Measurements from ENCODE around the gene IDH3A. TPM values are rescaled to one million over a fixed set of nuclear protein-coding genes. Genes with fewer than 3 reads are reported as not detected.

The IDH3A gene
- polyA plus RNA-seq, 2 of the 4 experiments (the other 2 are of a cell fraction), result 85.6 to 149 TPM

- TF ChIP-seq PBX3 (IDR thresholded peaks at IDR 0.05) (no peak), CTCF (IDR thresholded peaks at IDR 0.05) (no peak)
Observed at GRCh38 chr15:78129077-78129750, 19.9 kb upstream of the IDH3A start (continued).

- H3K27ac ChIP-seq, result no peak overlapping the region
- ATAC-seq (no peak), FAIRE-seq (no peak), DNase-seq (ENCODE audit: low read depth in 1 of 2, low spot score in 1 of 2) (no peak)
- H3K4me2 ChIP-seq, result no peak overlapping the region
- TF ChIP-seq KDM1A (IDR thresholded peaks at IDR 0.05; ENCODE audit: low read depth), result peak; percentile 80
- TF ChIP-seq TP53 (CRISPR knock-in tag; IDR thresholded peaks at IDR 0.05), result no peak
- 0 out of 2 replicates have a peak, but pooled peaks have one; percentile 32 for TF ChIP-seq CHD4 (IDR thresholded peaks at IDR 0.05; ENCODE audit: borderline replicate concordance)
- 90% methylated on average over 5 of the region's 5 CpGs for WGBS (ENCODE audit: missing lambda C conversion rate)
- H3K4me3 ChIP-seq, result no peak overlapping the region
- ChIA-PET CTCF (interaction anchor here (0.9 to 9.0 kb wide), 16 partner anchors 8 to 179 kb away, joined by 4 to 116 read pairs (median 12); partner anchors contain the start of gene IDH3A), POLR2A (interaction anchor here (1.7 to 4.0 kb wide), 2 partner anchors 9 to 19 kb away, joined by 6 to 16 read pairs; partner anchors contain the start of gene IDH3A)
- peaks cover 38% of the 10 kb centered on the region for H3K4me1 ChIP-seq
- no peaks in the 10 kb centered on the region for H3K9me3 ChIP-seq
Observed at GRCh38 chr15:78129751-78130287, 19.3 kb upstream of the IDH3A start.

GRCh38 chr15:78130466-78131294 lies 18.5 kb upstream of the IDH3A start:
- ChIA-PET CTCF (interaction anchor here (0.6 to 9.0 kb wide), 43 partner anchors 9 to 384 kb away, joined by 3 to 116 read pairs (median 5); partner anchors contain the start of genes IDH3A and SKIC8), POLR2A (interaction anchor here (0.5 to 4.0 kb wide), 5 partner anchors 8 to 1935 kb away, joined by 3 to 16 read pairs (median 6); partner anchors contain the start of gene IDH3A)
- peak; percentile 25 to 54; a peak in 5 of 6 replicates for ATAC-seq
- TF ChIP-seq HDAC2 (IDR thresholded peaks at IDR 0.05) (no peak), TP53 (CRISPR knock-in tag; IDR thresholded peaks at IDR 0.05) (no peak), RCOR1 (IDR thresholded peaks at IDR 0.05; ENCODE audit: low read depth, low read length) (no peak), RFX5 (IDR thresholded peaks at IDR 0.05) (no peak), ZNF302 (CRISPR knock-in tag; IDR thresholded peaks at IDR 0.05) (no peak), FOSL2 (IDR thresholded peaks at IDR 0.05) (no peak), FOSL2 (CRISPR knock-in tag; IDR thresholded peaks at IDR 0.05) (no peak), RNF2 (IDR thresholded peaks at IDR 0.05; ENCODE audit: borderline replicate concordance, low read depth) (no peak), E2F6 (IDR thresholded peaks at IDR 0.05; ENCODE audit: borderline replicate concordance, low read depth) (no peak), USF2 (IDR thresholded peaks at IDR 0.05) (no peak), HES2 (IDR thresholded peaks at IDR 0.05) (no peak), EP300 (IDR thresholded peaks at IDR 0.05) (no peak)
- H3K27ac ChIP-seq, result peak overlapping the region; percentile 91 to 94
- no peak for FAIRE-seq
- H3K9me3 ChIP-seq, result no peaks in the 10 kb centered on the region
- WGBS (ENCODE audit: missing lambda C conversion rate), result 51% methylated on average over 30 of the region's 51 CpGs
- DNase-seq (ENCODE audit: low read depth in 1 of 2, low spot score in 1 of 2), result peak in 1 of 2 experiments; percentile 25
- H3K4me3 ChIP-seq, result peak overlapping the region; percentile 86
- peak overlapping the region; percentile 91 for H3K4me2 ChIP-seq
- peaks cover 38% of the 10 kb centered on the region for H3K4me1 ChIP-seq
